ENCODE results near the gene MRPL14.

- TF ChIP-seq CTCF (conservative IDR thresholded peaks at IDR 0.05; ENCODE audit: low read depth, low read length) (no peak), POLR2A (IDR thresholded peaks at IDR 0.05; ENCODE audit: low read depth, low read length) (peak; percentile 58; the same call in 1 of the 2 replicates), USF2 (IDR thresholded peaks at IDR 0.05; ENCODE audit: low read depth, low read length) (no peak), MXI1 (IDR thresholded peaks at IDR 0.05; ENCODE audit: borderline replicate concordance, low read depth, low read length) (no peak), BHLHE40 (IDR thresholded peaks at IDR 0.05; ENCODE audit: low read depth, low read length) (no peak), MAZ (IDR thresholded peaks at IDR 0.05; ENCODE audit: borderline replicate concordance, low read depth, low read length) (no peak), MAFK (IDR thresholded peaks at IDR 0.05; ENCODE audit: low read depth, low read length) (no peak), NFE2L2 (IDR thresholded peaks at IDR 0.05; ENCODE audit: low read depth, low read length) (no peak), RCOR1 (IDR thresholded peaks at IDR 0.05; ENCODE audit: insufficient replicate concordance, low read length) (no peak), RAD21 (IDR thresholded peaks at IDR 0.05; ENCODE audit: low read length) (no peak), FOS (IDR thresholded peaks at IDR 0.05; ENCODE audit: low read depth, low read length) (no peak), SMC3 (IDR thresholded peaks at IDR 0.05; ENCODE audit: low read depth, low read length) (no peak), RFX5 (IDR thresholded peaks at IDR 0.05; ENCODE audit: low read depth, low read length) (no peak)
Measured at GRCh38 chr6:44072452-44072958, 54.7 kb downstream of the MRPL14 start.

Measured in IMR-90 (cell line).